ENCODE measurements around the gene TMPRSS13. TPM values are rescaled to one million over a fixed set of nuclear protein-coding genes. Genes with fewer than 3 reads are reported as not detected.

Gene TMPRSS13
- total RNA-seq, 1 experiment from 2014 or later = 0.50 TPM

GRCh38 chr11:117868815-117869561, 60.2 kb downstream of the TMPRSS13 start:
- no peak overlapping the region for H2BK20ac ChIP-seq (ENCODE audit: low read depth, low read length, poor library complexity, severe bottlenecking)
- H3K27me3 ChIP-seq (ENCODE audit: insufficient read depth, low read length) = no peaks in the 10 kb centered on the region
- WGBS (ENCODE audit: extremely low coverage, insufficient read length, low lambda C conversion rate) = no CpG with 5 or more reads among the region's 17 CpGs
- H3K27ac ChIP-seq (ENCODE audit: insufficient read length, low read depth, low read length) = no peak overlapping the region
- H3K36me3 Mint-ChIP-seq (ENCODE audit: insufficient read depth in 1 of 3, low read depth in 3 of 3) = 0 out of 7 replicates have a peak, but pooled peaks cover 0 to 3% (median 0%) of the 10 kb centered on the region in 3 experiments
- DNase-seq = no peak
- H3K56ac ChIP-seq (ENCODE audit: insufficient read length, low read depth, low read length) = no peak overlapping the region
- H3K4me1 Mint-ChIP-seq = peaks cover 29 to 55% of the 10 kb centered on the region in 2 experiments
- no peak overlapping the region for H3K4ac ChIP-seq (ENCODE audit: low read depth, low read length)
- no peak overlapping the region for H3K4me3 Mint-ChIP-seq
- H3K18ac ChIP-seq (ENCODE audit: insufficient read length, low read depth, low read length) = no peak overlapping the region
- H2AK5ac ChIP-seq (ENCODE audit: insufficient read length, low read length) = no peak overlapping the region
- H2BK12ac ChIP-seq (ENCODE audit: insufficient read length, low read depth, low read length) = no peak overlapping the region
- H2BK120ac ChIP-seq (ENCODE audit: low read depth, low read length, poor library complexity, severe bottlenecking) = no peak overlapping the region
- H4K8ac ChIP-seq (replicated peaks; ENCODE audit: insufficient read length, low read depth, low read length) = no peak overlapping the region
- H3K79me2 ChIP-seq (ENCODE audit: insufficient read depth, low read length) = no peaks in the 10 kb centered on the region
- H2BK15ac ChIP-seq (ENCODE audit: low read depth, low read length) = no peak overlapping the region
- no peak overlapping the region for H2AFZ ChIP-seq (ENCODE audit: low read length)
- no peak overlapping the region for H3K4me2 ChIP-seq (ENCODE audit: insufficient read depth, insufficient read length, low read length)
- peaks cover 4% of the 10 kb centered on the region; the same call in 1 of the 2 replicates for H3K4me1 ChIP-seq (ENCODE audit: insufficient read depth, low read length)
- no peaks in the 10 kb centered on the region for H3K23me2 ChIP-seq (ENCODE audit: insufficient read length, low read depth, low read length, poor library complexity, severe bottlenecking)
- TF ChIP-seq CTCF (conservative IDR thresholded peaks at IDR 0.05) = no peak
- H3K9me3 Mint-ChIP-seq = no peaks in the 10 kb centered on the region
- no peak overlapping the region for H2BK5ac ChIP-seq (ENCODE audit: insufficient read length, low read length)
- H3T11ph ChIP-seq (ENCODE audit: low read length) = no peak overlapping the region
- peaks cover 25% of the 10 kb centered on the region for H3K27me3 Mint-ChIP-seq (ENCODE audit: low read depth)
- H4K91ac ChIP-seq (ENCODE audit: insufficient read length, low read depth, low read length) = no peak overlapping the region
- no peaks in the 10 kb centered on the region for H3K79me1 ChIP-seq (ENCODE audit: insufficient read depth, low read depth, low read length, poor library complexity, severe bottlenecking)
- no peak overlapping the region for H3K14ac ChIP-seq (ENCODE audit: insufficient read depth, low read length)
- no peak overlapping the region for H3K27ac Mint-ChIP-seq
- no peak overlapping the region for H3K9ac ChIP-seq (ENCODE audit: extremely low read depth, insufficient read length, low read length)
- H4K5ac ChIP-seq (ENCODE audit: insufficient read length, low read depth, low read length) = no peak overlapping the region
- no peak overlapping the region for H3K23ac ChIP-seq (ENCODE audit: insufficient read length, low read depth, low read length)
- H3K9me3 ChIP-seq (ENCODE audit: control insufficient read depth, low read depth, low read length) = no peaks in the 10 kb centered on the region
- H4K20me1 ChIP-seq (ENCODE audit: control insufficient read depth, insufficient read depth, insufficient read length) = no peaks in the 10 kb centered on the region
